Astrocyte (in vitro differentiated cells and primary cell): ENCODE data around the gene ARID5B.

Experiments used
- CTCF ChIP-seq: IDR thresholded peaks from 2 replicates; pipeline ENCODE4 v1.5.1; 2011; ENCODE audit warnings: low read depth, mild to moderate bottlenecking, inconsistent platforms, low read length, moderate library complexity; ENCODE audit not compliant: insufficient read depth
- EZH2 ChIP-seq: IDR thresholded peaks from 2 replicates; pipeline ENCODE4 v1.6.1; 2012; ENCODE audit warnings: mild to moderate bottlenecking, low read length, inconsistent platforms; ENCODE audit not compliant: insufficient read depth

DNA sequence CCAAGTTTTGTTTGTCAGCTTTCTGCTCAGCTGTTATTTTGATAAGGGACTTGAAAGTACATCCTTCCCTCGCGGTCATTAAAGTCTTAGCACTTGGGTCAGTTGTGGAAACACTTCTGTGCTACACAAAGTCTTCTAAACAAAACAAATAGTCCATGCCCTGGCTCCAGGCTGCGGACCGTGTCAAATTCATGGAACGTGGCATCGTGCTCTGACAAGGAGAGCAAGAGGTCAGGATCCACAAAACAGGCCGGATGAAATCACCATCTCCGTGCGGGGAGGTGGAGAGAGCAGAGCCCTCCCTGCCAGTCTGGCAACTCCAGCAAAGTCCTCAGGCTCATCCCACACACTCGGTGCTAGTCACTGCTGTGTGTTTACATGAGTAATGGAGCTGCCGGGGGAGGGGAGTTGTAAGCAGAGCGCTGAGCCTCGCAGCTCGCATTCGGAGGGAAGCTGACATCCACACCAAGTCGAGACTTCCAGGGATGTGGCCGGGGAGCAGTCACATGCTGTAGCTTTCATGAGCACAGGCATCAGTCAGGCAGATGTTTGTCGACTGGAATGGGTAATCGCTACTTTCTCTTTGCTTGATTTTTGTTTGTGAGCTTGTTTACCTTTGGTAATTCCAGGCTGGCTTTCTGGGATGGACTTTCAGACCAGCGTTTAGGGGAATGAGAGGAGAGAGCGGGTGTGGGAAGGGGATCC is 147.6 kb downstream of the ARID5B start:
- TF ChIP-seq CTCF (no peak), EZH2 (no peak)
